Measurements from ENCODE around the gene COPS2.
A peak's percentile ranks its signal among the peaks of the same experiment; 100 is the strongest.
"Not testable (repeated sequence)": the region's sequence is repeated elsewhere in the genome, so short reads cannot be mapped to it uniquely, and the experiment has no call there.

The COPS2 gene

DNA sequence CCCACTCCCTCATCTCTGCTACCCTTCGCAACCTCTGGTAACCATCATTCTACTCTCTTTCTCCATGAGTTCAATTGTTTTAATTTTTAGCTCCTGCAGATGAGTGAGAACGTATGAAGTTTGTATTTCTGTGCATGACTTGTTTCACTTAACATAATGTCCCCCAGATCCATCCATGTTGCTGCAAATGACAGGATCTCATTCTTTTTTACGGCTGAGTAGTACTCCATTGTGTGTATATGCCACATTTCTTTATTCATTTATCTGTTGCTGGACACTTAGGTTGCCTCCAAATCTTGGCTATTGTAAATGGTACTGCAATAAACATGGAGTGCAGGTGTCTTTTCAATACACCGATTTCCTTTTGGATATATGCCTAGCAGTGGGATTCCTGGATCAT, 26.7 kb upstream of the COPS2 start:
- no peak overlapping the region for H3K4me3 ChIP-seq
- no peak for TF ChIP-seq Cebpa-rat (IDR thresholded peaks at IDR 0.05)
- H3K4me2 ChIP-seq, result no peak overlapping the region
- H3K4me1 ChIP-seq, result no peaks in the 10 kb centered on the region
- H3K9ac ChIP-seq, result no peak overlapping the region
- H3K27me3 ChIP-seq, result no peaks in the 10 kb centered on the region
- no peak overlapping the region for H3K27ac ChIP-seq
- peaks cover 20% of the 10 kb centered on the region for H3K9me3 ChIP-seq
- peaks cover 18% of the 10 kb centered on the region for H3K36me3 ChIP-seq
- H4K20me1 ChIP-seq, result no peaks in the 10 kb centered on the region

DNA sequence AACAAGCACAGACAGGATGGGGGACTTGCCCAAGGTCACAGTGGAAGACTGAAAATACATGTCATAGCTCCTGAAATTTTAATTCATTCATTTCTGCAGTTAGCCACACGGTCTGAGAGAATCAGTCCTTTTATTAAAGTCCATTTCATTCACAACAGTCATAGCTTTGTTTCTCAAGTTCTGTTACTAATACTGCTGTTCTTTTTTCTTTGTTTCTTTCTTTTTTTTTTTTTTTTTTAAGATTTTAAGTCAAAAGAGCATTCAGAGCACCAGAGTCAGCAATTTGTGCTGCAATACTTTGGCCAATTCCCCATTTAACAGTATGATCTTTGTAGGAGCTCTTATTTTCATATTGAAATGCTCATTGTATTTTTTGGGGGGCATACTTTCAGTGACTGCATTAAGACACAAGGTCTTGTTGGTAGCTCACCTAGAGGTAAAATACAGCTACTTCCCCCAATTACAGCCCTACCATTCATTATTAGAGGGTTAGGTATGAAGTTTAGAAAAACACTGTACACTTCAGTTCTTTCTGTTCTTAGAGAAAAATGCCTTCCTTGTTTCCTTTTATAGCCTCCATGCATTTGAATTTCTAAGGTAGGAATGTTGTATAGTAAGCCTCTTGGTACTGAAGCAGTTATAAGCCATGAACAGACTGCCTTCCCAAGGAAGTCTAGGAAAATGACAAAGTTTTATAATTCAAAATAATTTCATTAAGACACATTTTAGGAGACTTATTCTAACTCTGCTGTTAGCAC, 24.2 kb upstream of the COPS2 start:
- no peak overlapping the region for H3K4me3 ChIP-seq
- peaks cover 12% of the 10 kb centered on the region for H3K36me3 ChIP-seq
- no peak for TF ChIP-seq Cebpa-rat (IDR thresholded peaks at IDR 0.05)
- no peaks in the 10 kb centered on the region for H4K20me1 ChIP-seq
- H3K27ac ChIP-seq, result no peak overlapping the region
- H3K4me1 ChIP-seq, result no peaks in the 10 kb centered on the region
- peaks cover 26% of the 10 kb centered on the region for H3K9me3 ChIP-seq
- H3K4me2 ChIP-seq, result no peak overlapping the region
- no peak overlapping the region for H3K9ac ChIP-seq
- no peaks in the 10 kb centered on the region for H3K27me3 ChIP-seq

DNA sequence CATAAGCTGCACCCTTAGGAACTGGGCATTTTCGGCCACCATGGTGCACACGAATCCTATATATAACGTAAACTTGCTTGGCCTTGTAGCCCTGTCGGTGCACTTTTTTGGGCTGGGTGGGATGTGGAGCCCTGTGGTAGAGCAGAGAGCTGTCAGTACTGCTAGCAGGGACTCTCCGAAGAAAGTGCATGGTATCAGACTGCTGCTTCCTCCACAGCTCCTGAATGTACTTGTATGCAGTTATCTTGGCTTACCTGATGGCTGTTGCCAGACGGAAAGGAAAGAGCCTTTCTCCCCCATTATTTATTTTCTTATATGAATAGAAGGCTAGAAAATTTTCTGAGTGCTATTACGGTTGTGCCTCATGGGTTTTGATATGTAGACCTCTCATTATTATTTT, 23.1 kb upstream of the COPS2 start:
- TF ChIP-seq Cebpa-rat (IDR thresholded peaks at IDR 0.05), result no peak
- Histone ChIP-seq H3K4me3 (no peak overlapping the region), H4K20me1 (no peaks in the 10 kb centered on the region), H3K9ac (no peak overlapping the region), H3K4me2 (no peak overlapping the region), H3K27me3 (no peaks in the 10 kb centered on the region), H3K4me1 (no peaks in the 10 kb centered on the region), H3K9me3 (peaks cover 26% of the 10 kb centered on the region), H3K36me3 (peaks cover 12% of the 10 kb centered on the region), H3K27ac (no peak overlapping the region)

DNA sequence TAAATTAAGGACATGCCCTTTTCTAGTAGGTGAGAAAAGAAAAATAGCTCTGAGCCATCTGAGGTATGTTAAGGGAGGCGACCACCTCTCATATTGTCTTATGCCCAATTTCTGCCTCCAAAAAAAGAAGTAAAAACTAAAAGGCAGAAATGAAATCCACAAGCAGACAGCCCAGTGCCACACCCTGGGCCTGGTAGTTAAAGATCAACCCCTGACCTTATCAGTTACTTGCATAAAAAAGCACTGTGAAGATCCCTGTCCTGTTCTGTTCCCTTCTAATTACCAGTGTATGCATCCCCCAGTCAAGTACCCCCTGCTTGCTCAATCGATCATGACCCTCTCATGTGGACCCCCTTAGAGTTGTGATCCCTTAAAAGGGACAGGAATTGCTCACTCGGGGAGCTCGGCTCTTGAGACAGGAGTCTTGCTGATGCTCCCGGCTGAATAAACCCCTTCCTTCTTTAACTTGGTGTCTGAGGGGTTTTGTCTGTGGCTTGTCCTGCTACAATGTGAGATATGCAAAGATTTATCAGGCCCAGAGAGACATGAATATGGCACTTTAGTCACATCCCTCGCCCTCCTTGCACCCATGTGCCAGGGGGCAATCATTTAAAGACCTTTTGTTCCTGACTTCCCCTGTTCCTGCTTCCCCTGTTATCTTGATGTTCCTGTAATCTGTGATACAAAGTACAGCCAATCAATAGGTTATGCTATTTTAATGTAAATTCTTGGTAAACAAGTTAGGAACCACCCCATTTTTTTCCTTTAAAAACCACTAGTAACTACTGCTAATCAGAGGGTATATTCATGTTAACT, 20.4 kb upstream of the COPS2 start:
- Histone ChIP-seq H3K9me3 (peaks cover 19% of the 10 kb centered on the region), H3K4me1 (peaks cover 12% of the 10 kb centered on the region)
- H3K27ac ChIP-seq, H3K27me3 ChIP-seq, H4K20me1 ChIP-seq, H3K36me3 ChIP-seq, H3K4me3 ChIP-seq, H3K4me2 ChIP-seq, H3K9ac ChIP-seq: not testable (repeated sequence)

DNA sequence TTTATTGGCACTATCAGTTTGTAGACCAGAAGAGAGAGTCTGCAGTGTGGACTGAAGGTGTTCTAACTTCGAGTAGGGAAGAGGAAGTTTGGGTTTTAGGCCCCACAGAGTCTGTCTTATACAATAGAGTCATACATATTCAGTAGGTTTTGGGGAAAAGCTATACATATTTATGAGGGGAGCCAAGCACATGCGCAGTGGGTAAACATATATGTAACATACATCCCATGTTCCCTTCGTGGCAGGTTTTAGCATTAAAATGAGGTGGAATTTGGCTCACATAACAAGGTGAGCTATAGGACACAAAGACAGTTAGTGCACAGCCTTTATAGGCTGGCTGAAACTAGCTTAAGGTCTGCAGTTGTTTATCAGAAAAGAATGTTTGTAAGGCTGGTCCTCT, 19.5 kb upstream of the COPS2 start:
- H3K9ac ChIP-seq, result no peak overlapping the region

DNA sequence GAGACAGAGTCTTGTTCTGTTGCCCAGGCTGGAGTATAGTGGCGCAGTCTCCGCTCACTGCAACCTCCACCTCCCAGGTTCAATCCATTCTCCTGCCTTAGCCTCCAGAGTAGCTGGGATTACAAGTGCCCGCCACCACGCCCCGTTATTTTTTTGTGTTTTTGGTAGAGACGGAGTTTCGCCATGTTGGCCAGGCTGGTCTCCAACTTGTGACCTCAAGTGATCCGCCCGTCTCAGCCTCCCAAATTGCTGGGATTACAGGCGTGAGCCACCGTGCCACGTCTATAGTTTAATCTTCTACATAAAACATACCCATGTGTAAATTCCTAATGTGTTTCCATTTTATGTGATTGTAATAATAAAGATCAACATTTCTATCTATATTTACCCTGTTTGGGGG, 16.4 kb upstream of the COPS2 start:
- peaks cover 17% of the 10 kb centered on the region for H3K4me1 ChIP-seq
- peaks cover 19% of the 10 kb centered on the region for H3K9me3 ChIP-seq
- H3K4me3 ChIP-seq, result no peak overlapping the region
- H3K27me3 ChIP-seq, result no peaks in the 10 kb centered on the region
- peak overlapping the region; percentile 72 for H3K4me2 ChIP-seq
- no peak for TF ChIP-seq Cebpa-rat (IDR thresholded peaks at IDR 0.05)
- H3K9ac ChIP-seq, result no peak overlapping the region
- H3K36me3 ChIP-seq, result peaks cover 5% of the 10 kb centered on the region
- no peak overlapping the region for H3K27ac ChIP-seq
- no peaks in the 10 kb centered on the region for H4K20me1 ChIP-seq

More for the DNA sequence above, 19.5 kb upstream of the COPS2 start:
- Histone ChIP-seq H3K27me3 (no peaks in the 10 kb centered on the region), H4K20me1 (no peaks in the 10 kb centered on the region), H3K4me1 (peaks cover 13% of the 10 kb centered on the region), H3K4me3 (no peak overlapping the region), H3K36me3 (peaks cover 9% of the 10 kb centered on the region), H3K9me3 (peaks cover 19% of the 10 kb centered on the region), H3K27ac (no peak overlapping the region), H3K4me2 (no peak overlapping the region)
- TF ChIP-seq Cebpa-rat (IDR thresholded peaks at IDR 0.05), result no peak

DNA sequence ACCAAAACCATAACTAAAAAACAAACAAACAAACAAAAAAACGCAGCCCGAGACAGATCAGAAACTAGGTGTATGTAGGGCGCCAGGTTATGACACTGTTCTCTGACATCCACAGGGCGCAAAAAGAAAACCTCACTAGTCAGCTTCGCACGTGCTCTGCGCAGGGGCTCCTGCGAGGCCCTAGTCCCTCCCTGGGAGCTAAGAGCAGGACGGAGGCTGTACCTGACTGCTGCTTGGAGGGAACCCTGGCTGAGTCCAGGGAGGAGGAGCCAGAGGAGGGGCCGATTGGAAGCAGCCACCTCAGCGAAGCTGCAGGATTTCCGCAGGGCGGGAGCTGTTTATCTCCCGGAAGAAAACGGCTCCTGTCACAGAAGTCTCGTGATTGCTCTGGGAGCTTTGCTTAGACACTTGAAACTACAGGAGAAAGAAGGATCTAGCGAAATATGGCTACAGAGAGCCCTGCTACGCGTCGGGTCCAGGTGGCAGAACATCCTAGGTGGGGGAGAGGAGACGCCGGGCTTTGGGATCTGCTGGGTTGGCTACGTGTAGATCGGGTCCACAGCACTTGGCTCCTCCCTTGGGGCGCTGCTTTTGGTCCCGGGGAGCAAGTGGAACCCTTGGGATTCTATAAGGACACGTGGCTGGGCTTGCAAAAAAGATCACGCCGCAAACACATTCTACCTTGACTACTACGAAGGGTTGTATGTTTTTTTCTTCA, 14.6 kb upstream of the COPS2 start, which contains the start of gene GALK2:
Gene GALK2 (plus strand): TSS at position 368 of the 718 bp plus-strand sequence. CDS start 76 bp downstream, at position 444.
- H4K20me1 ChIP-seq, result no peaks in the 10 kb centered on the region
- H3K4me3 ChIP-seq, result peak within 1 kb of the TSS; percentile 74
- peak within 1 kb of the TSS; percentile 72 for H3K4me2 ChIP-seq
- no peaks in the 10 kb centered on the region for H3K27me3 ChIP-seq
- peak within 1 kb of the TSS; percentile 83 for H3K9ac ChIP-seq
- H3K36me3 ChIP-seq, result peaks cover 3% of the 10 kb centered on the region
- TF ChIP-seq Cebpa-rat (IDR thresholded peaks at IDR 0.05), result no peak
- H3K9me3 ChIP-seq, result peaks cover 8% of the 10 kb centered on the region
- H3K27ac ChIP-seq, result peak within 1 kb of the TSS; percentile 84
- H3K4me1 ChIP-seq, result peaks cover 17% of the 10 kb centered on the region

DNA sequence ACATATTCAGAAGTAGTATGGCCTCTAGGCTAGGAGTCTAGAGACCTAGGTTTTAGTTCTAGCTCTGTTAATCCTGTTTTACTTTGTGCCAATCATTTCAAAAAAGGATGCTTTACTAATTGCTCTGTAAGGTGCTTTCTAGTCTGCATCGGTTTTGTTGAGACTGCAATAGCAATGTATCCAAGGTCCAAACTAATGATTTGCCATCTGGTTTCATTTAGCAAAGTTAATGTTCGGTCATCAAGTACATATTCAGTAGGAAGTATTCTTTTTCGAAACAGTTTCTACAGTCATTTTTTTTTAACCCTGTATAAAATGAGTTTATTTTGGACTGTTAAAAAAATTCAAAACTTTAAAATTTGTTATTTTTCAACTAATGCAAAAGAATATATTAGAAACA, 12.6 kb upstream of the COPS2 start:
- TF ChIP-seq Cebpa-rat (IDR thresholded peaks at IDR 0.05), result no peak
- H4K20me1 ChIP-seq, result no peaks in the 10 kb centered on the region
- H3K4me1 ChIP-seq, result peaks cover 17% of the 10 kb centered on the region
- no peak overlapping the region for H3K4me2 ChIP-seq
- no peak overlapping the region for H3K9ac ChIP-seq
- H3K36me3 ChIP-seq, result no peaks in the 10 kb centered on the region
- H3K9me3 ChIP-seq, result no peaks in the 10 kb centered on the region
- no peaks in the 10 kb centered on the region for H3K27me3 ChIP-seq
- H3K27ac ChIP-seq, result no peak overlapping the region
- no peak overlapping the region for H3K4me3 ChIP-seq

DNA sequence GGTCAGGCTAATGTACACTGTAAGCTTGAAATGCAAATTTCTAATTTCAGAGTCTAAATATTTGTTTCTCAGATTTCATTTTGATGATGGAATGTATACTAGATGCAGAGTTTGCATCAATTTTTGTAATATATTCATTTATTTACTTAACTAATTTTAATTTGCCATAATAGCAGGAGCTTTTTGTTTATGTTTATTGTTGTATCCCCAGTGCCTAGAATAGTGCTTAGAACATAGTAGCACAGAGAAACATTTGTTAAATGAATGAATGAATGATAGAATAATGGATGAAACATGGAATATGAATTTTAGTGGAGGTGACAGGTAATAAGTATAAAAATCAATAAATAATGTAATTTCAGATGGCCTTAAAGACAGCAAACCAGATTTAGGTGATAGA, 9.5 kb upstream of the COPS2 start:
- Histone ChIP-seq H3K4me3 (no peak overlapping the region), H3K9ac (no peak overlapping the region), H4K20me1 (no peaks in the 10 kb centered on the region), H3K27me3 (no peaks in the 10 kb centered on the region), H3K36me3 (0 out of 2 replicates have a peak, but pooled peaks cover 6% of the 10 kb centered on the region), H3K9me3 (no peaks in the 10 kb centered on the region), H3K4me1 (peaks cover 3% of the 10 kb centered on the region; the same call in 1 of the 2 replicates), H3K4me2 (no peak overlapping the region), H3K27ac (no peak overlapping the region)
- TF ChIP-seq Cebpa-rat (IDR thresholded peaks at IDR 0.05), result no peak

Data from BLaER1 (cell line).